Endometrial microvascular endothelial cells (primary cell): ENCODE data around the gene EPS8L2. TPM values are rescaled to one million over a fixed set of nuclear protein-coding genes. Genes with fewer than 3 reads are reported as not detected.
"Not testable (repeated sequence)": the region's sequence is repeated elsewhere in the genome, so short reads cannot be mapped to it uniquely, and the experiment has no call there.

Experiments used
- in situ Hi-C: cut with HindIII; loops from 2 replicates; pipeline ENCODE4 v1.10.0; 2017; ENCODE audit warnings: low sequenced_read_pairs, low pct_unique_long_range_greater_than_20kb; ENCODE audit errors: inconsistent ontology term
- total RNA-seq: library from RNA; depleted of rRNA; stranded (reverse); fragments of >200 nt; gene quantifications from one replicate; pipeline ENCODE4 v1.2.3, GENCODE V29; 2015; ENCODE audit errors: inconsistent ontology term

The EPS8L2 gene
- total RNA-seq, 1 donor from 2014 or later: 0.56 TPM

DNA sequence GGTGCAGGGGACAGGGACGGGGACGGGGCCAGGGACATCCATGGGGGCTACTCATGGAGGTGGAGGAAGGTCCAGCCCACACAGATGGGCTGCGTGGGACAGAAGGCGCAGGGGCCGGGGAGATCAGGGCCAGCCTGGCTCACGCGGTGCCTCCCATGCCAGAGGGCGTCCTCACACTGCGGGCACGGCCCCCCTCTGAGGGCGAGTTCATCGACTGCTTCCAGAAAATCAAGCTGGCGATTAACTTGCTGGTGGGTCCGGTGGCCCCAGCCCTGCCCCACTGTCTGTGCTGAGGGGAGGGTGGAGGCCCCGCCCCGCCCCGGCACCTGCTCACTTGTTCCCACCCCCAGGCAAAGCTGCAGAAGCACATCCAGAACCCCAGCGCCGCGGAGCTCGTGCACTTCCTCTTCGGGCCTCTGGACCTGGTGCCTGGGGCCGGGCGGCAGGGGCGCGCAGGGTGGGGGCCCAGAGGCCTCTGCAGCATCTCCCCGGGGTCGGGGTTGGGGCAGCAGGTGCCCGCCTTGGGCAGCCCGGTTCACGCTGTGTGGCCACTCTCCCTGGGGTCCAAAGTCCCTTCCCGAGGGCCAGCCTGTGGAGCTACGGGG is 15.8 kb downstream of the EPS8L2 start:
- in situ Hi-C loops: no loop called here

- in situ Hi-C loops: no loop called here
Measured at GRCh38 chr11:722346-722811, 16.3 kb downstream of the EPS8L2 start.

DNA sequence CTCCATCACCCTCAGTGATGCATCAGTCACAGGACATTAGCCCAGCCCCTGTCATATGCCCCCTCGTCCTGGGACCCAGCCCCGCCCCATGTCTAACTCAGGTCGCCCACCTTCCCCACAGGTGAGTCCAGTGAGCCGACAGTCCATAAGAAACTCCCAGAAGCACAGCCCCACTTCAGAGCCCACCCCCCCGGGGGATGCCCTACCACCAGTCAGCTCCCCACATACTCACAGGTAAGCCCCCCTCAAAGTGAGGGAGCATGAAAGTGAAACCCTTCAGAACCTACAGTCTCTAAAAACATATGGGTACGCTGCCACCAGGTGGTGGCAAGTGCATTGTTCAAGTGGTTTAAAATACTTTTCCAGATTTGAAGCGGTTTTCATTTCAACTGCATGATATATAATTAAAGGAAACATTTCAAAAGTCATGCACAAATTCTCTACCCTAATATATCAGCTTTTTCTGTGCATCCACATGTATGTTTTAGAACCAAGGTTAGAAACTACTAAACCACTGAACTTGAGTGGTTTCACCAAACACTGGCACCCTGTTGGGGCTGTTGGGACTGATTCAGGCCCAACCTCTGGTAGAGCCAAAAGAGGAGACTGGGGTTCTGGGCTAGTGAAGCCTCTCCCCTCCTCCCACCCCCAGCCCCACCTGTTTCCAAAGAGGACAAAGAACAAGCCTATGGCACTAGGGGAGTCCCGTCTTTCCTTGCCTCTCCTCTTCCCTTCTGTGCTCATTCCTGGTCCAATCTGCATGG is 17.3 kb downstream of the EPS8L2 start:
- in situ Hi-C loops: no loop called here

DNA sequence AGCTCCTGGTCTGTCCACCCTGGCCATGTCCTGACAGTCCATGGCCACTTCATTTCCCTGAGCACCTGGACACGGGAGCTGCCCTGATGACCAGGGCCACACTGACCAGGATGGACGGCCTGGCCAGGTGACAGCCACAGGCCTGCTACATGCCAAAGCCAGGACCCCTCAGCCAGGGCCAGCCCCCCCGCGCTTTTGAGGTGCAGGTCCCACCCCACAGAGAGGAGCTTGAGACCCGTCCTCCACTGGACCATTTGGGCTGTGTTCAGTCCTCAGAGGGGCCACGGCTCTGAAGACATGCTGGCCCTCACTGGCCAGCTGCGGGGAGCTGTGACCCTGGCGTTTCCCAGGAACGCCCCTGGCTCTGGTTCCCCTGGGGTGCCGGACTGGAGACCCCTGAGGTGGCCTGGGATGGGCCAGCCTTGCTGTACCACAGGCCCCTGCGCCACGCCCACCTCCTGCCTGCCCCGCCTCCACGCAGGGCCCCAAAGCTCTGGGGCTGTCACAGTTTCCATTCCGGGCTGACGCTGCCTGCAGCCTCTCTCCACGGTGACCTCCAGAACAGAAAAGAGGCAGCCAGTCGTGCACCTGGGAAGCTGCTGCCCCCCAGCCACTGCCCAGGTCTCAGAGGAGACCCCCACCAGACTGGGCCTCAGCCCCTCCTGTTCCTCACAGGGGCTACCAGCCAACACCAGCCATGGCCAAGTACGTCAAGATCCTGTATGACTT is 18.2 kb downstream of the EPS8L2 start:
- in situ Hi-C loops: no loop called here

DNA sequence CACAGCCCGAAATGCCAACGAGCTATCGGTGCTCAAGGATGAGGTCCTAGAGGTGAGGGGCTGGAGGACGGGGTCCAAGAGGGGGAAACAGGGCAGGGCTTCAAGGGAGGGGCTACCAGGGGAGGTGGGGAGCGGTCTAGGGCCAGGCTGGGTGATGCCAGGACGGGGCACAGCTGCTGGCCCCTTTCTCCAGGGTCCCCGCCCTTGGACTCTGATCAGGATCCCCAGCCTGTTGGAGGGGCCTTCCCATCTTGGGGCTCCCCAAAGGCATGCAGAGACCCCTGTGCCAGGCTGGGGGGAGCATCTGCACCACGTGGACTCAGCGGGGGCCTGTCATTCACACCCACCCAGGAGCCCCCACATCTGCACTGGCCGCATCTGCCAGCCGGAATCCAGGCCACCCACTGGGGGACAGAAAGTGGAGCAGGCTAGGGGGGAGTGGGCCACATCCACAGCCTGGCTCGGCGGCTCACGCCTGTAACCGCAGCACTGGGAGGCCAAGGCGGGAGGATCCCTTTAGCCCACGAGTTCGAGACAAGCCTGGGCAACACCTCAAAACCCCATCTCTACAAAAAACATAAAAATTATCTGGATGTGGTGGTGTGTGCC is 18.9 kb downstream of the EPS8L2 start:
- in situ Hi-C loops: no loop called here

DNA sequence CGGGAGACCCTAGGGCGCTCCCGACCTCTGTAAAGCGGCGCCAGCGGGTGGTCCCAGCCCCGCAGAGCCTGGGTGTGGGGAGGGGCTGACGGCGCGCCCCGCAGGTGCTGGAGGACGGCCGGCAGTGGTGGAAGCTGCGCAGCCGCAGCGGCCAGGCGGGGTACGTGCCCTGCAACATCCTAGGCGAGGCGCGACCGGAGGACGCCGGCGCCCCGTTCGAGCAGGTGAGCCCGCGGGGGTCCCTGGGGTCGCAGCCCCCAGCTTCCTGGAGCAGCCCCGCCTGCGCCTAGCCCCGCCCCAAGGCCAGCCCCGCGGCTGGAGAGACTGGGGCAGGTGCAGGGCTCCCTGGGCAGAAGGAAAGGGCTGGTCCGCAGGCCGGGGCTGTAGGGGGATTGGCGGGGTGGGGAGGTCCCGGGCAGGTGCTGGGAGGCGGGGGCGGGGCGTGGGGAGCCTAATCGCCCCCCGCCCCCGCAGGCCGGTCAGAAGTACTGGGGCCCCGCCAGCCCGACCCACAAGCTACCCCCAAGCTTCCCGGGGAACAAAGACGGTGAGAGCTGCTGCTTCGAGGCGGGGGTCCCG is 19.7 kb downstream of the EPS8L2 start:
- in situ Hi-C loops: no loop called here

DNA sequence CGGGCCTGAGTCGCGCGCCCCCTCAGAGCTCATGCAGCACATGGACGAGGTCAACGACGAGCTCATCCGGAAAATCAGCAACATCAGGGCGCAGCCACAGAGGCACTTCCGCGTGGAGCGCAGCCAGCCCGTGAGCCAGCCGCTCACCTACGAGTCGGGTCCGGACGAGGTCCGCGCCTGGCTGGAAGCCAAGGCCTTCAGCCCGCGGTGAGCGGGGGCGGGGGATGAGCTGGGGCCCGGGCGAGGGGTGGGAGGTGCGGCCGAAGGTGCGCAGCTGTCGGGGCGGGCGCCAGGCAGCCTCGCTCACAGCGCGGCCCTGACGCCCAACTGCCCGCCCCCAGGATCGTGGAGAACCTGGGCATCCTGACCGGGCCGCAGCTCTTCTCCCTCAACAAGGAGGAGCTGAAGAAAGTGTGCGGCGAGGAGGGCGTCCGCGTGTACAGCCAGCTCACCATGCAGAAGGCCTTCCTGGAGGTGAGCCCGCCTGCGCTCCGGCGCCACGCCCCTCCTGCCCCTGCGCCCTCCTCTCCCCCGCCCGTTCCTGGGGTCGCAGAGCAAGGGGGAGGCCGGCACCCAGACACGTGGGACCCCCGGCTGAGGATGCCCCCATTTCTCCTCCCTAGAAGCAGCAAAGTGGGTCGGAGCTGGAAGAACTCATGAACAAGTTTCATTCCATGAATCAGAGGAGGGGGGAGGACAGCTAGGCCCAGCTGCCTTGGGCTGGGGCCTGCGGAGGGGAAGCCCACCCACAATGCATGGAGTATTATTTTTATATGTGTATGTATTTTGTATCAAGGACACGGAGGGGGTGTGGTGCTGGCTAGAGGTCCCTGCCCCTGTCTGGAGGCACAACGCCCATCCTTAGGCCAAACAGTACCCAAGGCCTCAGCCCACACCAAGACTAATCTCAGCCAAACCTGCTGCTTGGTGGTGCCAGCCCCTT is 20.5 kb downstream of the EPS8L2 start:
- in situ Hi-C loops: no loop called here

GRCh38 chr11:727281-727701 is 21.3 kb downstream of the EPS8L2 start:
- in situ Hi-C loops: no loop called here

DNA sequence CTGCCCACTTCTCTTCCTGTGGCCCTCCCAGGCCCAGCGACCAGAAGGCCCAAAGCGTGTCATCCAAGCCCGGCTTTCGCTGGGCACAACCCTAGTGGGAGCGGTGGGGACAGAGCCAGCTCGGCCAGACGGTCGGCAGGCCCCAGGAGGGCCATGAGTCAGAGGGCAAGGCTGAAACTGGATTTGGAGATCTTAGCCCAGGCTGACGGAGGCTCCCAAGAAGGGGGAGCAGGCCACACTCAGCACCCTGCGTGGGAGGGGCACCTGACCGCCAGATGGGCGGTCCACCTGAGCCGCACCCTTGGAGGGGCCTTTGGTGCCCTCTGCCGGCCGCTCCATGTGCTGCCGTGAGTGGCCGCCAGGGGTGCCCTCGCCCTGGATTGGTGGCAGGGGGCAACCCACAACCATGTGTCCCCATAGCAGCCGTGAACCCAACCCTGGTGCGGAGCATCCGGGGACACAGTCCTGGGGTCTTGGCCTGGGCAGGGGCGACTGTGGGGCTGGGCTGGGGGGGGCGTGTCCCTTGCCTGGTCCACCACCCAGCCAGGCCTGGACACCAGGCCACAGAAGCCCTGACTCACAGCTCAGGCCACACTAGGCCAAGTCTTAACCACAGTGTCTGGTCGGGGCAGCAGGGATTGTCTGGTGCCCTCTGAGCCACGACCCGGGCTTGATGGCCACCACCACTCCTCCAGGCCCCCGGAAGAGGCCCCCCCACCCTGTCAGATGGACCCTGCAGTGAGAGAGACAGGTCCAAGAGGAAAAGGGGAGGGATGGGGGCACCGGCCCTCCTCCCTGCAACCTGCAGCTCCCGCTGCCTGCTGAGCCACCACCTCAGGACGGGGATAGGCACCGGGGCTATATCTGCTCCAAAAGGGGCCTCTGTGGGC is 22.1 kb downstream of the EPS8L2 start:
- in situ Hi-C loops: no loop called here

GRCh38 chr11:728901-729491 is 23.0 kb downstream of the EPS8L2 start:
- in situ Hi-C loops: no loop called here

DNA sequence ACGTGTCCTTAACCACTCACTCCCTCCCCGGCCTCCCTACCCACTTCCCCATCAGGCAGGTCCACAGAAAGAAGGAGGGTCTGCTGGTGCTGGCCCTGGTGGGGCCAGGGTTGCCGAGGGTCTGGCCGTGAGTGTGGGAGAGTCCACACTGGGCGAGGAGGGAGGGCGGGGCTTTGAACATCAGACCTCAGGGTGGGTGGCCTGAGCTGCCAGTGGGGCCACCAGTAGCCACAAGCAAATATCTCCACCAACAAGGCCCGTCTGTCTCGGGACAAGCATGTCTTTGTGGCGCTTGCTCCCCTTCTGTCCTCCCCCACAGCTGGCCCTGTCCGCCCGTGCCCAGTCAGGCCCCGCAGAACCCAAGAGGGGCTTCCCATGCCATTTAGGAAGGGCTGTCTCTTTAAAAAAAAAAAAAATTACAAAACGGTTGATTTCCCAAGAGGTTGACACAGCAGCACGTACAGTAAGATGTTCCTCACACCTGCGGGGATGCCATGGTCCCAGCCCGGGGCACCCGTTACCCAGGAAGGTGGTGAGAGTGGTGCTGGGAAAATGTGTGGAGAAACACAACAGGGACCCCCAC is 23.6 kb downstream of the EPS8L2 start:
- in situ Hi-C loops: no loop called here

DNA sequence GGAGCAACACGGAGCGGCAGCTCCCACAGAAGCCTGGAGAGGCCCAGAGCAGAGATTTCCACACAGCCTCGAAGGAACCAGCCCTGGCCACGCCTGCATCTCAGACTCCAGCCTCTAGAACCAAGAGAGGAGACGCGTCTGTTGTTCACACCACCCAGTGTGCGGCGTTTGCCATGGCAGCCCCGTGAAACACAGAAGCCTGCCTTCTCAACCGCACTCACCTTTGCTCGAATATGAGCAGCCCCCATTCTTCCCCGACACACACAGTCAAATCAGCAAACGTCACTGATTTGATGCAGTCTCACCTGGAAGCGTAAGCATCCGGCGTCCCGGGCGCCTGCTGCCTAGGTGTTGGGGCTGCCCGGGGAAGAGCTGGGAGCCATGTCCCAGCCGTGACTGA is 27.0 kb downstream of the EPS8L2 start:
- in situ Hi-C loops: no loop called here

GRCh38 chr11:734541-734940 is 28.5 kb downstream of the EPS8L2 start:
- in situ Hi-C loops: not testable (repeated sequence)

GRCh38 chr11:737366-737765 is 31.3 kb downstream of the EPS8L2 start:
- in situ Hi-C loops: no loop called here

GRCh38 chr11:737899-738298 is 31.9 kb downstream of the EPS8L2 start:
- in situ Hi-C loops: not testable (repeated sequence)

DNA sequence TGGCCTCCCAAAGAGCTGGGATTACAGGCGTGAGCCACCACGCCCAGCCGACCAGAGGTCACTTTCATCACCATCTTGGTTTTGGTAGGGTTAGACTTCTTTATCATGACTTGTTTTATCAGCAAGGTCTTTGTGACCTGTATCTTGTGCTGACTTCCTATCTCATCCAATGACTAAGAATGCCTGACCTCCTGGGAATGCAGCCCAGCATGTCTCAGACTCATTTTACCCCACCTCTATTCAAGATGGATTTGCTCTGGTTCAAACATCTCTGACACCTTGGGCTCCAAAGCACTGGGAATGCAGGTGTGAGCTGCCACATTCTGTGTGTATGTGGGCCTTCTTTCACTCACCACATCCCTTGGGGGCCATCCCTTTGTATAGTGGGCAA is 36.1 kb downstream of the EPS8L2 start:
- in situ Hi-C loops: no loop called here
